GM10248 (cell line): ENCODE results near the gene ZNF197.

Source experiments
- CTCF ChIA-PET: fragments of 300-600 bp; sonication (Branson Sonifier 250); formaldehyde crosslinking; extraction: SDS; loops from one replicate; lab custom pipeline; 2021; ENCODE audit warnings: antibody characterized with exemption; lab: Yijun Ruan, JAX
- POLR2A ChIA-PET: fragments of 350-650 bp; sonication (Branson Sonifier 250); formaldehyde crosslinking; extraction: SDS; loops from one replicate; lab custom pipeline; 2020; ENCODE audit warnings: antibody characterized with exemption; lab: Yijun Ruan, JAX
- DNase-seq: peaks from one replicate; pipeline ENCODE4 v3.0.0; 2012; ENCODE audit errors: extremely low spot score
- TF ChIP-seq, protein P1 (sequence below): IDR thresholded peaks from 2 replicates; pipeline ENCODE4 v1.5.1; 2012; ENCODE audit warnings: mild to moderate bottlenecking, low read depth; ENCODE audit errors: extremely low read depth, missing control alignments, control extremely low read depth

ZNF197 gene

GRCh38 chr3:44678480-44679116 lies 53.8 kb downstream of the ZNF197 start:
- TF ChIP-seq, protein P1, sequence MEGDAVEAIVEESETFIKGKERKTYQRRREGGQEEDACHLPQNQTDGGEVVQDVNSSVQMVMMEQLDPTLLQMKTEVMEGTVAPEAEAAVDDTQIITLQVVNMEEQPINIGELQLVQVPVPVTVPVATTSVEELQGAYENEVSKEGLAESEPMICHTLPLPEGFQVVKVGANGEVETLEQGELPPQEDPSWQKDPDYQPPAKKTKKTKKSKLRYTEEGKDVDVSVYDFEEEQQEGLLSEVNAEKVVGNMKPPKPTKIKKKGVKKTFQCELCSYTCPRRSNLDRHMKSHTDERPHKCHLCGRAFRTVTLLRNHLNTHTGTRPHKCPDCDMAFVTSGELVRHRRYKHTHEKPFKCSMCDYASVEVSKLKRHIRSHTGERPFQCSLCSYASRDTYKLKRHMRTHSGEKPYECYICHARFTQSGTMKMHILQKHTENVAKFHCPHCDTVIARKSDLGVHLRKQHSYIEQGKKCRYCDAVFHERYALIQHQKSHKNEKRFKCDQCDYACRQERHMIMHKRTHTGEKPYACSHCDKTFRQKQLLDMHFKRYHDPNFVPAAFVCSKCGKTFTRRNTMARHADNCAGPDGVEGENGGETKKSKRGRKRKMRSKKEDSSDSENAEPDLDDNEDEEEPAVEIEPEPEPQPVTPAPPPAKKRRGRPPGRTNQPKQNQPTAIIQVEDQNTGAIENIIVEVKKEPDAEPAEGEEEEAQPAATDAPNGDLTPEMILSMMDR, result no peak
- DNase-seq, result no peak
- ChIA-PET CTCF (no interaction called here), POLR2A (no interaction called here)

DNA sequence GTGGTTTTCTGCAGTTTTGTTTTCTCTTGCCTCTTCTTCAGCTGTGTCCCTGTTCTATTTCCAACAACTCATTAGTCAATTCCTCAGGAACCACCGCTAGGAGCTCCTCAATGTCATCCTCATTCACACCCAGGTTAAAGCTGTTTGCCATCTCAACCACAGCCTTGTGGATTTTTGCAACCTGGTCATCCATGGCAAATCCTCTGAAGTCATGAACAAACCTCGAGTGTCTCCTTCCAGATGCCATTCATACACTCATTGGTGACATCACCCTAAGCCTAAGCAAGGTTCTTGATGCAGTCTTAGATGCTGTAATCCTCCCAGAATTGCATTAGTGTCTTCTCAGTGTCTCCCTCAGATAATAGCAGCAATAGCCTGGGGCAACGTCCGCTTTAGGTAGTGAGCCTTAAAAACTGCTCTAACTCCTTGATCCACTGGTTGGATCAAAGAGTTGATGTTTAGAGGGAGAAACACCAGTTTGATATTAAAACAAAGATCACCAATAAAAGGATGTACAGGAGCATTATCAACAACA lies 56.2 kb downstream of the ZNF197 start:
- ChIA-PET CTCF (interaction anchor here (1.0 kb wide), 2 partner anchors 10 to 52 kb away, joined by 3 read pairs; no protein-coding TSS in a partner anchor), POLR2A (no interaction called here)
- TF ChIP-seq, protein P1, result no peak
- DNase-seq, result no peak

- no peak for DNase-seq
- POLR2A ChIA-PET, result no interaction called here
- CTCF ChIA-PET, result no interaction called here
- TF ChIP-seq, protein P1, result no peak
Observed at GRCh38 chr3:44682182-44682896, 57.5 kb downstream of the ZNF197 start.

- TF ChIP-seq, protein P1, result no peak
- CTCF ChIA-PET, result interaction anchor here (1.6 kb wide), 1 partner anchor 10 kb away, joined by 4 read pairs; no protein-coding TSS in a partner anchor
- POLR2A ChIA-PET, result no interaction called here
- peak; percentile 79 for DNase-seq
Observed at GRCh38 chr3:44685128-44685800, 60.4 kb downstream of the ZNF197 start.

DNA sequence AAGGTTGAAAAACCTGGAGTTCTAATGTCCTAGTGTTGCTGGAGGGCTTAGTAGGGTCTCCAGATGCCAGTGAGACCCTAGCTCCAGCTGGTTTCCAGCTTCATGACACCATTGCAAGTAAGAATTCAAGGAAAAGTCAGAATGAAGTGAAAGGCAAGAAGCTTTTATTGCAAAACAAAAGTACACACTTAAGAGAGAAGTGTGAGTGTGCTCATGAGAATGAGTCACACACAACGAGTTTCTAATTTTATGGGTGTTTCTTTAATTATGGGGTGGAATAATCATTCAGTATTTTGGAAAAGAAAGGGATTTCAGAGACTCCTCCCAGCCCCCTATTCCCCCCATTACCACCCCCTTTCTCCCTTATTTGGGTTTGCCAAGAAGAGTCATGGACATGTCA lies 63.1 kb downstream of the ZNF197 start:
- DNase-seq, result no peak
- ChIA-PET POLR2A (no interaction called here), CTCF (no interaction called here)
- TF ChIP-seq, protein P1, result no peak
